ENCODE data around the gene MYO5C.

DNA sequence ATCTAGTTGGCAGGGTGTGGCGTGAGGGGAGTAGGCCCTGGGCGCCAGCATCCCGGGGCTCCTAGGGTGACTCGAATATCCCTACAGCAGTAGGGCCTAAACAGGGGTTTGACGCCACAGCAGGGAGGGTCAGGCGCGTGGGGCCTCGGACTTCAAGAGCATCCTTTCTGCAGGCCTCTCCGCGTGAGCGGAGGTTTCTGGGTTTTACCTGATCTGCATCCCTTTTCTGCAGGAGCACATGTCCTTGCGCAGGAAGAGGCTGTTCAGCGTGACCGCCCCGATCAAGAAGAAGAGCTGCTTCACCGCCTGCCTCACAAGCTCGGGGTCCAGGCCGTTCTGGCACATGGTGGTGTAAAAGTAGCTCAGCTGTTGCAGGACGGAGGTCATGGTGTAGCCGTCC, 90.9 kb downstream of the MYO5C start:
- TF ChIP-seq, protein P1, sequence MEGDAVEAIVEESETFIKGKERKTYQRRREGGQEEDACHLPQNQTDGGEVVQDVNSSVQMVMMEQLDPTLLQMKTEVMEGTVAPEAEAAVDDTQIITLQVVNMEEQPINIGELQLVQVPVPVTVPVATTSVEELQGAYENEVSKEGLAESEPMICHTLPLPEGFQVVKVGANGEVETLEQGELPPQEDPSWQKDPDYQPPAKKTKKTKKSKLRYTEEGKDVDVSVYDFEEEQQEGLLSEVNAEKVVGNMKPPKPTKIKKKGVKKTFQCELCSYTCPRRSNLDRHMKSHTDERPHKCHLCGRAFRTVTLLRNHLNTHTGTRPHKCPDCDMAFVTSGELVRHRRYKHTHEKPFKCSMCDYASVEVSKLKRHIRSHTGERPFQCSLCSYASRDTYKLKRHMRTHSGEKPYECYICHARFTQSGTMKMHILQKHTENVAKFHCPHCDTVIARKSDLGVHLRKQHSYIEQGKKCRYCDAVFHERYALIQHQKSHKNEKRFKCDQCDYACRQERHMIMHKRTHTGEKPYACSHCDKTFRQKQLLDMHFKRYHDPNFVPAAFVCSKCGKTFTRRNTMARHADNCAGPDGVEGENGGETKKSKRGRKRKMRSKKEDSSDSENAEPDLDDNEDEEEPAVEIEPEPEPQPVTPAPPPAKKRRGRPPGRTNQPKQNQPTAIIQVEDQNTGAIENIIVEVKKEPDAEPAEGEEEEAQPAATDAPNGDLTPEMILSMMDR (IDR thresholded peaks at IDR 0.05): no peak
- no peak for TF ChIP-seq POLR2A (IDR thresholded peaks at IDR 0.05; ENCODE audit: low read depth)
- no peak for TF ChIP-seq POLR2AphosphoS5 (IDR thresholded peaks at IDR 0.05)
- no peak for TF ChIP-seq EP300 (IDR thresholded peaks at IDR 0.05)
